Ishikawa (cell line): ENCODE data around the gene LTA4H.

Experiments used
- CEBPB ChIP-seq: IDR thresholded peaks from 2 replicates; pipeline ENCODE4 v1.6.1; 2012
- CREB1 ChIP-seq: IDR thresholded peaks from 2 replicates; pipeline ENCODE4 v1.6.1; 2012; ENCODE audit warnings: low read depth
- EGR1 ChIP-seq: IDR thresholded peaks from 2 replicates; pipeline ENCODE4 v1.6.1; 2012
- EP300 ChIP-seq: IDR thresholded peaks from 2 replicates; pipeline ENCODE4 v1.6.1; 2012; ENCODE audit warnings: borderline replicate concordance
- FOXM1 ChIP-seq: IDR thresholded peaks from 2 replicates; pipeline ENCODE4 v1.6.1; 2012; ENCODE audit warnings: low read depth, borderline replicate concordance
- NFIC ChIP-seq: IDR thresholded peaks from 2 replicates; pipeline ENCODE4 v1.6.1; 2012
- RAD21 ChIP-seq: IDR thresholded peaks from 2 replicates; pipeline ENCODE4 v1.6.1; 2012; ENCODE audit warnings: low read depth
- TAF1 ChIP-seq: IDR thresholded peaks from 2 replicates; pipeline ENCODE4 v1.6.1; 2012; ENCODE audit warnings: low read depth, mild to moderate bottlenecking
- TCF12 ChIP-seq: IDR thresholded peaks from 2 replicates; pipeline ENCODE4 v1.6.1; 2012; ENCODE audit warnings: low read depth
- TEAD4 ChIP-seq: IDR thresholded peaks from 2 replicates; pipeline ENCODE4 v1.6.1; 2012
- YY1 ChIP-seq: IDR thresholded peaks from 2 replicates; pipeline ENCODE4 v1.6.1; 2012; ENCODE audit warnings: low read depth
- ZBTB7A ChIP-seq: IDR thresholded peaks from 2 replicates; pipeline ENCODE4 v1.6.1; 2012; ENCODE audit warnings: low read depth
- TF ChIP-seq, protein P1 (sequence below): IDR thresholded peaks from 2 replicates; pipeline ENCODE4 v1.6.1; 2012
- TF ChIP-seq, protein P2 (sequence below): IDR thresholded peaks from 2 replicates; pipeline ENCODE4 v1.6.1; 2012
- TF ChIP-seq, protein P3 (sequence below): IDR thresholded peaks from 2 replicates; pipeline ENCODE4 v1.6.1; 2012; ENCODE audit warnings: low read depth, mild to moderate bottlenecking

The LTA4H gene

DNA sequence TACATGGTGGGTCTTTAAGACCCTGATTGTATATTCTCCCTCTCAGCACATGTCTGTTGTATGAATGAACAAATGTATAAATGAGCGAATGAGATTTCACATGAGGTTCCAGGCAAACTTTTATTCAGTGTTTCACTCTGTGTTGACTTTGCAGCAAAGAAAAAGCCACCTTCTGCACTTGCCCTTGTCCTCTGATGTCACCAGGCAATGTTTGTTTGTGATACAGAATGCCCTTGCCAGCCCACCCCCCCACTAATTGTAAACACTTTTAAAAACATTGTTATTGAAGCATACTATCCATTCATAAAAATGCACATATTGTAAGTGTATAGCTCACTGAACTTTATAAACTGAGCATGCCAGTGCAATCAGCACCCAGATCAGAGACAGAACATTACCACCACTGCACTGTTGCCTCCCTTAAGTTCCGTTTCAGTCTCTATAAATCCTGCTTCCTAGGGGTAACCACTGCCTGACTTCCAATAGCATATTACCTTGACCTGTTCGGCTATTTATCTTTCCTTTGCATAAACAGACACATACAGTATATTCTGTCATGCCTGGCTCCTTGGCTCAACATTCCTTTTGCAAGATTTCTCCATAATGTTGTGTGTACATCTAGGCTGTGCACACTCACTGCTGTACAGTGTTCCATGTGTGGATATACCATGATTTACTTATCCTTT, 11.3 kb upstream of the LTA4H start:
- no peak for TF ChIP-seq CREB1
- no peak for TF ChIP-seq RAD21
- TF ChIP-seq TAF1 = no peak
- no peak for TF ChIP-seq NFIC
- TF ChIP-seq, protein P1, sequence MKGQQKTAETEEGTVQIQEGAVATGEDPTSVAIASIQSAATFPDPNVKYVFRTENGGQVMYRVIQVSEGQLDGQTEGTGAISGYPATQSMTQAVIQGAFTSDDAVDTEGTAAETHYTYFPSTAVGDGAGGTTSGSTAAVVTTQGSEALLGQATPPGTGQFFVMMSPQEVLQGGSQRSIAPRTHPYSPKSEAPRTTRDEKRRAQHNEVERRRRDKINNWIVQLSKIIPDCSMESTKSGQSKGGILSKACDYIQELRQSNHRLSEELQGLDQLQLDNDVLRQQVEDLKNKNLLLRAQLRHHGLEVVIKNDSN = no peak
- TF ChIP-seq TEAD4 = no peak
- no peak for TF ChIP-seq YY1
- no peak for TF ChIP-seq ZBTB7A
- TF ChIP-seq FOXM1 = no peak
- no peak for TF ChIP-seq EP300
- TF ChIP-seq, protein P2, sequence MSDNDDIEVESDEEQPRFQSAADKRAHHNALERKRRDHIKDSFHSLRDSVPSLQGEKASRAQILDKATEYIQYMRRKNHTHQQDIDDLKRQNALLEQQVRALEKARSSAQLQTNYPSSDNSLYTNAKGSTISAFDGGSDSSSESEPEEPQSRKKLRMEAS = no peak
- TF ChIP-seq CEBPB = no peak
- TF ChIP-seq EGR1 = no peak

DNA sequence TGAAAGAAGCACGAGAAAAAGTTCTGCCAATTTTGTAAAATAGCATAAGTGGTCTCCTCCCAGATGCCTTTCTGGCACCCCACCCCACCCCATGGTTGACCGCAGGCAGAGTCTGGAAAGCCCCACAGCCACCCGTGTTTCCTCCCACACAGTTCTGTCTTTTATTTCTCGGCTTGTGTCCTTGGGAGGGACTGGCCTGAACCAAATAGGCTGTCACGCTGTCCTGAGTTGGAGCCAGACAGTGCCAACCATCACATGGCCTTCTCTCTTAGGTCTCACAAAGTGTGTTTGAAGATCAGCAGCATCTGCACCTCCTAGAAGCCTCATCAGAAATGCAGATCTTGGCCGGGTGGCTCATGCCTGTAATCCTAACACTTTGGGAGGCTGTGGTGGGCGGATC, 10.2 kb upstream of the LTA4H start:
- TF ChIP-seq, protein P1 = no peak
- no peak for TF ChIP-seq TEAD4
- TF ChIP-seq TAF1 = no peak
- no peak for TF ChIP-seq EGR1
- TF ChIP-seq NFIC = no peak
- TF ChIP-seq EP300 = no peak
- TF ChIP-seq FOXM1 = no peak
- TF ChIP-seq YY1 = no peak

DNA sequence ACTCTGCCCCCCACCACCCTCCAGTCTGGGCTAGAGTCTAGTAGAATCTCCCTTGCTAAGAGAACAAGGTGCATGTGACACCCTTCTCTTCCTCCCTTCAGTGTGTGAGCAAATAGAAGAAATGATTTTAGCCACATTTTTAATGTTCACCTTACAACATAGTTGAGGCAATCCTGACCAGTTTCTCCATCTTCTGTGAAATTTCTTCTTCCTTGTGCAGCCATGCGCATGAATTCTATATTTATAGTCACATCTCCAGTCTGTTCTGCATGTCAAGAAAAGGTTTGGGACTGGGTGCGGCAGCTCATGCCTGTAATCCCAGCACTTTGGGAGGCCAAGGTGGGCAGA, 9.5 kb upstream of the LTA4H start:
- TF ChIP-seq TEAD4 = no peak

DNA sequence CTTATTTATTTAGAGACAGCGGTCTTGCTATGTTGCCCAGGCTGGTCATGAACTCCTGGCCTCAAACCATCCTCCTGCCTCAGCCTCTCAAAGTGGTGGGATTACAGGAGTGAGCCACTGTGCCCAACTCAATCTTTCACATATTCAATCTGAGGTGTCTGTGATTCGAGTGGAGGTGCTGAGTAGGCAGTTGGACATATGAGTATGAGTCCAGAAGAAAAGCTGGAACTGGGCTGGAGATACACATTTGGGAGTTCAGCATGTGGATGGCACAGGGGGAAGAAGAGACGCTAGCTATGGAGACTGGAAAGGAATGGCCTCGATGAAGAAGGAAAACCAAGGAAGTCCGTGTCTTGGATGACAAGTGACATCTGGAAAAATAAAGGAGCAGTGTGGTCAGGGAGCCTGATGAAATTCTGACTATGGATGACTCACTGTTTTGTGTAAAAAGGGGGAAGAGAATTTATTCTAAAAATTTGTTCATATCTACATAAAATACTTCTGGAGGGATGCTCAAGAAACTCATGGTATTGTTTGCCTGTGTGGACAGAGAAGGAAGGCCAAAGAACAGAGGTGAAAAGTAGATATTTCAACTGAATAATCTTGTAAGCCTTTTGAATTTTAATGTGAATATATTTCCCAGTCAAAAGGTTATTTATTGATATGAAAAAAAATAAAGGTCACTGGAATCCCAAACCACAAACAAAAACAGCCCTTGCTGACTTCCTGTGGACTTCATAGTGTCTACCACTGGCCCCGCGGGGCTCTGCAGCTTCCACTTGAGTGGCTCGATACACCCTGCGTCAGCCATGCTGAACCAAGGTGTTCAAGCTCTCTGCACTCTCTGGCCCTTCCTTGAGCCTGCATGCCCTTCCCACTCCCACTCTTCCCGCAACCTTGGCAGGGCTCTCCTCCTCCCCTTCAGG, 8.9 kb upstream of the LTA4H start:
- TF ChIP-seq, protein P3, sequence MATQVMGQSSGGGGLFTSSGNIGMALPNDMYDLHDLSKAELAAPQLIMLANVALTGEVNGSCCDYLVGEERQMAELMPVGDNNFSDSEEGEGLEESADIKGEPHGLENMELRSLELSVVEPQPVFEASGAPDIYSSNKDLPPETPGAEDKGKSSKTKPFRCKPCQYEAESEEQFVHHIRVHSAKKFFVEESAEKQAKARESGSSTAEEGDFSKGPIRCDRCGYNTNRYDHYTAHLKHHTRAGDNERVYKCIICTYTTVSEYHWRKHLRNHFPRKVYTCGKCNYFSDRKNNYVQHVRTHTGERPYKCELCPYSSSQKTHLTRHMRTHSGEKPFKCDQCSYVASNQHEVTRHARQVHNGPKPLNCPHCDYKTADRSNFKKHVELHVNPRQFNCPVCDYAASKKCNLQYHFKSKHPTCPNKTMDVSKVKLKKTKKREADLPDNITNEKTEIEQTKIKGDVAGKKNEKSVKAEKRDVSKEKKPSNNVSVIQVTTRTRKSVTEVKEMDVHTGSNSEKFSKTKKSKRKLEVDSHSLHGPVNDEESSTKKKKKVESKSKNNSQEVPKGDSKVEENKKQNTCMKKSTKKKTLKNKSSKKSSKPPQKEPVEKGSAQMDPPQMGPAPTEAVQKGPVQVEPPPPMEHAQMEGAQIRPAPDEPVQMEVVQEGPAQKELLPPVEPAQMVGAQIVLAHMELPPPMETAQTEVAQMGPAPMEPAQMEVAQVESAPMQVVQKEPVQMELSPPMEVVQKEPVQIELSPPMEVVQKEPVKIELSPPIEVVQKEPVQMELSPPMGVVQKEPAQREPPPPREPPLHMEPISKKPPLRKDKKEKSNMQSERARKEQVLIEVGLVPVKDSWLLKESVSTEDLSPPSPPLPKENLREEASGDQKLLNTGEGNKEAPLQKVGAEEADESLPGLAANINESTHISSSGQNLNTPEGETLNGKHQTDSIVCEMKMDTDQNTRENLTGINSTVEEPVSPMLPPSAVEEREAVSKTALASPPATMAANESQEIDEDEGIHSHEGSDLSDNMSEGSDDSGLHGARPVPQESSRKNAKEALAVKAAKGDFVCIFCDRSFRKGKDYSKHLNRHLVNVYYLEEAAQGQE = no peak
- no peak for TF ChIP-seq EGR1
- TF ChIP-seq TAF1 = no peak

DNA sequence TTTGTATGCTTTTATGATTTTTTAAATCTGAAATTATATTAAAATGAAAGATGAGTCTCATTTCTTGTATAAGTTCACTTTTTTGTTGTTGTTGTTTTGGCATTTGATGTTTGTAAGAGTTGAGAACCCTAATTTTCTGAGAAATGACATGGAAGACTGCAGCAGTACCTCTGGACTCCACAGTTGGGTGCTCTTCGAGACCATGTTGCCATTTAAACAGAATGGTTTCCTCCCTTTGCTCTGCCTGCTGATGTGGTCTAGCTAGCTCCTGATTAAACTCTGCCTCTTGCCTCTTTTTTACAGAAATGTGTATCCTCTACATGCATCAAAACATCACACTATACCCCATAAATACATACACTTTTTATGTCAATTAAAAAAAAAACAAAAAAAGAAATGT, 5.8 kb upstream of the LTA4H start:
- TF ChIP-seq EP300 = no peak
- no peak for TF ChIP-seq TAF1
- no peak for TF ChIP-seq CREB1
- TF ChIP-seq EGR1 = no peak
- TF ChIP-seq, protein P3 = no peak
- no peak for TF ChIP-seq TCF12
- no peak for TF ChIP-seq TEAD4
- TF ChIP-seq ZBTB7A = no peak
- TF ChIP-seq RAD21 = no peak
- no peak for TF ChIP-seq YY1

DNA sequence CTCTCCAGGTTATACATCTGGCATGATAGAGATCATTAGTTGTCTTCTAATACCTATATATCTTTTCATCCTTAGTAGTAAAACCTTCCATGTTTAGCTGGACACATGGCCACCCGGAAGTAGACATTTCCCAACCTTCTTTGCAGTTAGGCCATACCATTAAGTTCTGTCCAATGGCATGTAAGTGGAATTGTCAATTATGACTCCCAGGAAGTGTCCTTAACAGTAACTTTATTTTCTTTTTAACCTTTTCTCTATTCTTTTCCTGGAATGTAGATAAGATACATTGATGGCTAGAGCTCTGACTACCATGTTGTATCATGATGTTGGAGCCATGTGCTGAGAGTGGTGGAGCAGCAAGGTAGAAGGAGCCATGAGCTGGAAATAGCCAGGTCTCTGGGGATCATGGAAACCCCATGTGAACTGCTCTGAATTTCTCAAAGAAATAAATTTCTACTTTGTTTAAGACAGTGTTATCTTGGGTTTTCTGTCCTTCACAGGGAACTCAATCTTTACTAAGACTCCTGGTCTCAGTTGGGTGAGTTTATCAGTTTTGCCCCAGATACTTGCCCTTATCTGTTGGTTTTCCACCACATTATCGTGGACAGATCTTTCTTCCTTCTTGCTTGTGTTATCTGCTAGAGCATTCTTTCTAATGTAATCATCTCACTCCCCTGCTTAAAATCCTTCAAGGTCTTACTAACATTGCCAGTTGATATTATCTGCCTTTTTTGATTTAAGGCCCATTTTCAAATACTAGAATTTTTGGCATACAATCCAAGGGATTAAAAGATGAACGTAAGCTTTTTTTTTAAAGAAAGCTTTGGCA, 5.1 kb upstream of the LTA4H start:
- TF ChIP-seq RAD21 (no peak), YY1 (no peak), EP300 (no peak), ZBTB7A (no peak), CEBPB (no peak), EGR1 (no peak), TCF12 (no peak), CREB1 (no peak), TEAD4 (no peak), FOXM1 (no peak), TAF1 (no peak), NFIC (no peak)
- TF ChIP-seq, protein P3 = no peak
- TF ChIP-seq, protein P2 = no peak
- TF ChIP-seq, protein P1 = no peak
